PC-9 (cell line): Measurements from ENCODE around the gene LAMA2. TPM values are rescaled to one million over a fixed set of nuclear protein-coding genes. Genes with fewer than 3 reads are reported as not detected.

Source experiments
- BruUV-seq: library from RNA; stranded (reverse); fragments of 400-500 nt; replicated peaks from 2 replicates; lab custom pipeline; 2021; lab: Mats Ljungman, UMichigan
- CTCF ChIA-PET: fragments of 300-600 bp; sonication (Branson Sonifier 250); formaldehyde crosslinking; loops from one replicate; lab custom pipeline; 2022; ENCODE audit warnings: antibody characterized with exemption; lab: Charles Lee
- POLR2A ChIA-PET: fragments of 300-600 bp; sonication (Branson Sonifier 250); formaldehyde crosslinking; loops from one replicate; lab custom pipeline; 2022; ENCODE audit warnings: antibody characterized with exemption; ENCODE audit not compliant: unreplicated experiment; lab: Charles Lee
- DNase-seq, 2 experiments: peaks; one replicate each; pipeline versions ENCODE4 v3.0.0 to v3.0.0-alpha.2; 2015 to 2022; ENCODE audit warnings: mixed read lengths in 1 of 2
- H2AFZ ChIP-seq: fragments of 200-600 bp; sonication (generic); 2 replicates; pipeline ENCODE4 v1.8.1; 2017; ENCODE audit warnings: antibody characterized with exemption
- H3F3A ChIP-seq: fragments of 200-600 bp; sonication (generic); 2 replicates; pipeline ENCODE4 v1.8.1; 2017; ENCODE audit warnings: antibody characterized with exemption, mild to moderate bottlenecking, low read depth; ENCODE audit not compliant: insufficient read depth
- H3K27ac ChIP-seq: fragments of 200-600 bp; sonication (generic); 2 replicates; pipeline ENCODE4 v1.6.1; 2016; ENCODE audit warnings: mixed run types
- H3K27me3 ChIP-seq: fragments of 200-600 bp; sonication (generic); 2 replicates; pipeline ENCODE4 v1.6.1; 2016; ENCODE audit warnings: low read depth, mixed run types; ENCODE audit not compliant: insufficient read depth
- H3K36me3 ChIP-seq: fragments of 200-600 bp; sonication (generic); 2 replicates; pipeline ENCODE4 v1.6.1; 2016; ENCODE audit warnings: low read depth, mixed run types
- H3K4me1 ChIP-seq: fragments of 200-600 bp; sonication (generic); replicated peaks from 2 replicates; pipeline ENCODE4 v1.6.1; 2016; ENCODE audit warnings: mixed run types; ENCODE audit not compliant: insufficient read depth
- H3K4me2 ChIP-seq: fragments of 200-600 bp; sonication (generic); 2 replicates; pipeline ENCODE4 v1.6.1; 2017; ENCODE audit warnings: mixed run types
- H3K4me3 ChIP-seq: fragments of 200-600 bp; sonication (generic); 2 replicates; pipeline ENCODE4 v1.6.1; 2016; ENCODE audit warnings: mixed run types
- H3K79me2 ChIP-seq: fragments of 200-600 bp; sonication (generic); 2 replicates; pipeline ENCODE4 v1.6.1; 2017; ENCODE audit warnings: low read depth, mixed run types
- H3K9me2 ChIP-seq: fragments of 200-600 bp; sonication (generic); 2 replicates; pipeline ENCODE4 v1.8.1; 2017; ENCODE audit warnings: mild to moderate bottlenecking; ENCODE audit not compliant: insufficient read depth
- H3K9me3 ChIP-seq: fragments of 200-600 bp; sonication (generic); 2 replicates; pipeline ENCODE4 v1.8.1; 2016; ENCODE audit warnings: low read depth; ENCODE audit not compliant: insufficient read depth
- H4K20me1 ChIP-seq: fragments of 200-600 bp; sonication (generic); 2 replicates; pipeline ENCODE4 v1.8.1; 2017; ENCODE audit not compliant: insufficient read depth
- EZH2 ChIP-seq: fragments of 200-600 bp; sonication (generic); IDR thresholded peaks from 2 replicates; pipeline ENCODE4 v1.8.0; 2017; ENCODE audit warnings: antibody characterized with exemption, low read depth
- intact Hi-C: fragments of 100-400 bp; cut with micrococcal nuclease; formaldehyde crosslinking; loops from one replicate; pipeline ENCODE4 v1.10.0; 2022; ENCODE audit not compliant: unreplicated experiment
- total RNA-seq: library from RNA; stranded (reverse); gene quantifications from 2 replicates; pipeline ENCODE4 v1.2.3, GENCODE V29; 2021
- TF ChIP-seq, protein P1 (sequence below): fragments of 200-600 bp; sonication (generic); conservative IDR thresholded peaks from 2 replicates; pipeline ENCODE4 v1.6.1; 2017; ENCODE audit warnings: mixed run types, antibody characterized with exemption, mild to moderate bottlenecking, moderate library complexity

LAMA2 gene
- total RNA-seq, 1 experiment from 2014 or later = 2.8 TPM

DNA sequence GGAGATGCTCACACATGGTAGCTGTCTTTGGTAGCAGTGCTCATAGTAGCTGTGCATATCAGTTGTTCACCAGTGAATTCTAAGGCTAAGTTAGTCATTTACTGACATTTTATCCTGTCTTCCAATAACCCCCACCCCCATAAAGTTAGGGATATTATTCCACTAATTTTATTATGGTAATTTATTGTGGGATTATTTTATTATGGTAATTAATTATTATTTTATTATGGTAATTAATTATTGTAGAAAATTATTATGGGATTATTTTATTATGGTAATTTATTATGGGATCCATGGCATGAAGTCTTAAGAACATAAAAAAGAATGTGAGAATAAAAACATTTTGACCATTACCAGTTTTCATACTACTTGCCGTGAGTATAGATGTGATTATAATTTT lies 406.5 kb downstream of the LAMA2 start:
- no TSS peak for BruUV-seq
- Histone ChIP-seq H4K20me1 (no peaks in the 10 kb centered on the region), H3K36me3 (no peaks in the 10 kb centered on the region), H3K27ac (no peak overlapping the region), H3F3A (no peaks in the 10 kb centered on the region), H3K9me3 (no peaks in the 10 kb centered on the region), H3K9me2 (no peaks in the 10 kb centered on the region), H3K4me2 (no peak overlapping the region), H2AFZ (no peak overlapping the region), H3K27me3 (no peaks in the 10 kb centered on the region), H3K4me1 (no peaks in the 10 kb centered on the region), H3K4me3 (no peak overlapping the region), H3K79me2 (no peaks in the 10 kb centered on the region)
- no peak for DNase-seq
- ChIA-PET CTCF (no interaction called here), POLR2A (no interaction called here)
- intact Hi-C loops = no loop called here
- TF ChIP-seq, protein P1, sequence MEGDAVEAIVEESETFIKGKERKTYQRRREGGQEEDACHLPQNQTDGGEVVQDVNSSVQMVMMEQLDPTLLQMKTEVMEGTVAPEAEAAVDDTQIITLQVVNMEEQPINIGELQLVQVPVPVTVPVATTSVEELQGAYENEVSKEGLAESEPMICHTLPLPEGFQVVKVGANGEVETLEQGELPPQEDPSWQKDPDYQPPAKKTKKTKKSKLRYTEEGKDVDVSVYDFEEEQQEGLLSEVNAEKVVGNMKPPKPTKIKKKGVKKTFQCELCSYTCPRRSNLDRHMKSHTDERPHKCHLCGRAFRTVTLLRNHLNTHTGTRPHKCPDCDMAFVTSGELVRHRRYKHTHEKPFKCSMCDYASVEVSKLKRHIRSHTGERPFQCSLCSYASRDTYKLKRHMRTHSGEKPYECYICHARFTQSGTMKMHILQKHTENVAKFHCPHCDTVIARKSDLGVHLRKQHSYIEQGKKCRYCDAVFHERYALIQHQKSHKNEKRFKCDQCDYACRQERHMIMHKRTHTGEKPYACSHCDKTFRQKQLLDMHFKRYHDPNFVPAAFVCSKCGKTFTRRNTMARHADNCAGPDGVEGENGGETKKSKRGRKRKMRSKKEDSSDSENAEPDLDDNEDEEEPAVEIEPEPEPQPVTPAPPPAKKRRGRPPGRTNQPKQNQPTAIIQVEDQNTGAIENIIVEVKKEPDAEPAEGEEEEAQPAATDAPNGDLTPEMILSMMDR = no peak
- TF ChIP-seq EZH2 = no peak

DNA sequence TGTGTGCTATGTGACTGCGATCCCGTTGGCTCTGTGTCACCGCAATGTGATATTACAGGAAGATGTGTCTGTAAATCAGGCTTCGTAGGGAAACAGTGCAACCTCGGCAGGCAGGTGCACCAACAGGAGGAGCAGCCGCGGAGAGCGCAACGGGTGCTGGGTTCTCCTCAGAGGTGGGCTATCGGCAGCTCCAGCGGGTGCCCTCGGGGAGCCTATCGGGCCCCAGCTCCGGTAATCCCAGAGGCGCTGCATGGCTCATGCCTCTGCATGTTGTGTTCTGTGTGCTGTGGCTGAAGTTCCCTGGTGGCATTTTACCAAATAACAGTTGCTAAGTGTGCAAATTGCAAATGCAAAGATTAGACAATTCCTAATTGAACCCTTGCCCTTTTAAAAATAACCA lies 409.9 kb downstream of the LAMA2 start:
- CTCF ChIA-PET = no interaction called here
- Histone ChIP-seq H3F3A (no peaks in the 10 kb centered on the region), H3K27me3 (no peaks in the 10 kb centered on the region), H4K20me1 (no peaks in the 10 kb centered on the region), H3K4me3 (no peak overlapping the region), H3K9me2 (no peaks in the 10 kb centered on the region), H2AFZ (no peak overlapping the region), H3K4me2 (no peak overlapping the region), H3K4me1 (no peaks in the 10 kb centered on the region), H3K79me2 (no peaks in the 10 kb centered on the region), H3K36me3 (no peaks in the 10 kb centered on the region), H3K27ac (no peak overlapping the region), H3K9me3 (no peaks in the 10 kb centered on the region)
- intact Hi-C loops = no loop called here
- no peak for DNase-seq
- TF ChIP-seq EZH2 = no peak
- TF ChIP-seq, protein P1 = no peak
- POLR2A ChIA-PET = no interaction called here
- no TSS peak for BruUV-seq

DNA sequence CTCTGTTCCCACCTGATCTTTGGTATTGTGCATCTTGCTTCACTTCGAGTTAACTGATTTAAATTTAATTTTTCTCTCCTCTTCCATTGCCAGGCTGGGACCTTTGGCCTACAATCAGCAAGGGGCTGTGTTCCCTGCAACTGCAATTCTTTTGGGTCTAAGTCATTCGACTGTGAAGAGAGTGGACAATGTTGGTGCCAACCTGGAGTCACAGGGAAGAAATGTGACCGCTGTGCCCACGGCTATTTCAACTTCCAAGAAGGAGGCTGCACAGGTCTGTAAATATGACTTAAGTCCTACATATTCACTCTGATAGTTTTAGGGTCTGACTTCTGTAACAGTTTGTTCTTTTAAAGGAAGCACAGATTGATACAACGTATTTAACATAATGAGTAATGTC lies 414.7 kb downstream of the LAMA2 start:
- Histone ChIP-seq H3K4me3 (no peak overlapping the region), H2AFZ (peak overlapping the region; percentile 53; the same call in 1 of the 2 replicates), H3K36me3 (no peaks in the 10 kb centered on the region), H3K9me3 (no peaks in the 10 kb centered on the region), H3K79me2 (no peaks in the 10 kb centered on the region), H3K9me2 (0 out of 2 replicates have a peak, but pooled peaks cover under 1% of the 10 kb centered on the region), H3F3A (no peaks in the 10 kb centered on the region), H4K20me1 (no peaks in the 10 kb centered on the region), H3K27me3 (no peaks in the 10 kb centered on the region), H3K4me2 (no peak overlapping the region), H3K4me1 (no peaks in the 10 kb centered on the region), H3K27ac (no peak overlapping the region)
- TF ChIP-seq, protein P1 = no peak
- TF ChIP-seq EZH2 = no peak
- CTCF ChIA-PET = interaction anchor here (0.7 kb wide), 1 partner anchor 85 kb away, joined by 3 read pairs; no protein-coding TSS in a partner anchor
- BruUV-seq = no TSS peak
- no peak for DNase-seq
- intact Hi-C loops = no loop called here
- POLR2A ChIA-PET = no interaction called here
